ENCODE measurements around the gene EMP3.

DNA sequence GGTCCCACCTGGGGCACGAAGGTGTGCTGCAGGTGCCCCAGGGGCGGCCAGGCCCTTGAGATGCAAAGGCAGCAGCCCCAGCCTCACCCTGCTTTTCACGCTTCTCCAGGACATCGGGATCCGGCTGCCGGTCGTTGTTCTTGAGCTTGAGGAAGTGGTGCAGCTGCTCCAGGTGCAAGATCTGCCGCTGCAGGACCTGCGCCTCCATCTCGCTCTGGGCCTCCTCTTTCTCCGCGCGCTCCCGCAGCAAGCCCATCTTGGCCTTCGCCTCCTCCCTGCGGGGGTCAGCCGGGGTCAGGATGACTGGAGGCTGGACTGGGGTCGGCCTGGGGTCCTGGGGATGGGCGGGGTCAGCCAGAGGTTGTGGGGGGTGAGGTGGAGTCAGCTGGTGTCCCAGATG is 21.5 kb upstream of the EMP3 start:
- TF ChIP-seq POLR2A (IDR thresholded peaks at IDR 0.05; ENCODE audit: low read depth, low read length) = no peak
- TF ChIP-seq POLR2AphosphoS5 (IDR thresholded peaks at IDR 0.05; ENCODE audit: low read depth, low read length) = no peak
- no peak for TF ChIP-seq TAF1 (IDR thresholded peaks at IDR 0.05; ENCODE audit: low read depth, low read length)
- no peak for TF ChIP-seq SPI1 (IDR thresholded peaks at IDR 0.05; ENCODE audit: low read depth, low read length)
